HG03095 (cell line): ENCODE data around the gene SCO2.

Experiments
- ATAC-seq: cut with Tn5 transposase; IDR thresholded peaks from one replicate; pipeline ENCODE4 v1.9.1; 2021; ENCODE audit warnings: moderate library complexity; ENCODE audit not compliant: unreplicated experiment

Gene SCO2

GRCh38 chr22:50532824-50533796 lies 7.7 kb upstream of the SCO2 start:
- ATAC-seq: no peak

- no peak for ATAC-seq
Measured at GRCh38 chr22:50531962-50532674, 6.7 kb upstream of the SCO2 start.

- no peak for ATAC-seq
Measured at GRCh38 chr22:50531546-50531961, 6.2 kb upstream of the SCO2 start.

- ATAC-seq: no peak
Measured at GRCh38 chr22:50530877-50531545, 5.6 kb upstream of the SCO2 start.

GRCh38 chr22:50530580-50530876 lies 5.1 kb upstream of the SCO2 start:
- no peak for ATAC-seq

GRCh38 chr22:50529897-50530579 lies 4.6 kb upstream of the SCO2 start, which contains the start of gene TYMP:
TSS of gene TYMP (minus strand) at chr22:50530012. CDS start at chr22:50529709, 303 bp downstream.
- ATAC-seq: no peak

- no peak for ATAC-seq
Measured at GRCh38 chr22:50529416-50529896, 4.1 kb upstream of the SCO2 start.

GRCh38 chr22:50528682-50529415 lies 3.5 kb upstream of the SCO2 start:
- no peak for ATAC-seq

GRCh38 chr22:50527921-50528681 lies 2.7 kb upstream of the SCO2 start:
- no peak for ATAC-seq

GRCh38 chr22:50526834-50527801 lies 1.7 kb upstream of the SCO2 start:
- no peak for ATAC-seq

- ATAC-seq: peak; percentile 30
Measured at GRCh38 chr22:50526108-50526833, 873 bp upstream of the SCO2 start.

GRCh38 chr22:50525858-50526107 lies 385 bp upstream of the SCO2 start:
- no peak for ATAC-seq

- ATAC-seq: no peak
Measured at GRCh38 chr22:50524676-50525103, 708 bp downstream of the SCO2 start.

GRCh38 chr22:50523806-50524675 lies 1.4 kb downstream of the SCO2 start:
- ATAC-seq: no peak

GRCh38 chr22:50523458-50523805 lies 2.0 kb downstream of the SCO2 start:
- ATAC-seq: no peak

- no peak for ATAC-seq
Measured at GRCh38 chr22:50522806-50523438, 2.5 kb downstream of the SCO2 start.
